Measurements from ENCODE around the gene PLD6. TPM values are rescaled to one million over a fixed set of nuclear protein-coding genes. Genes with fewer than 3 reads are reported as not detected.

PLD6 gene
- total RNA-seq, 1 donor from 2014 or later: 1.2 TPM

- TF ChIP-seq, protein P1, sequence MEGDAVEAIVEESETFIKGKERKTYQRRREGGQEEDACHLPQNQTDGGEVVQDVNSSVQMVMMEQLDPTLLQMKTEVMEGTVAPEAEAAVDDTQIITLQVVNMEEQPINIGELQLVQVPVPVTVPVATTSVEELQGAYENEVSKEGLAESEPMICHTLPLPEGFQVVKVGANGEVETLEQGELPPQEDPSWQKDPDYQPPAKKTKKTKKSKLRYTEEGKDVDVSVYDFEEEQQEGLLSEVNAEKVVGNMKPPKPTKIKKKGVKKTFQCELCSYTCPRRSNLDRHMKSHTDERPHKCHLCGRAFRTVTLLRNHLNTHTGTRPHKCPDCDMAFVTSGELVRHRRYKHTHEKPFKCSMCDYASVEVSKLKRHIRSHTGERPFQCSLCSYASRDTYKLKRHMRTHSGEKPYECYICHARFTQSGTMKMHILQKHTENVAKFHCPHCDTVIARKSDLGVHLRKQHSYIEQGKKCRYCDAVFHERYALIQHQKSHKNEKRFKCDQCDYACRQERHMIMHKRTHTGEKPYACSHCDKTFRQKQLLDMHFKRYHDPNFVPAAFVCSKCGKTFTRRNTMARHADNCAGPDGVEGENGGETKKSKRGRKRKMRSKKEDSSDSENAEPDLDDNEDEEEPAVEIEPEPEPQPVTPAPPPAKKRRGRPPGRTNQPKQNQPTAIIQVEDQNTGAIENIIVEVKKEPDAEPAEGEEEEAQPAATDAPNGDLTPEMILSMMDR (IDR thresholded peaks at IDR 0.05; ENCODE audit: unreplicated experiment): no peak
- Mint-ChIP-seq H3K4me1 (ENCODE audit: low read depth) (no peaks in the 10 kb centered on the region), H3K4me3 (ENCODE audit: low read depth) (no peak overlapping the region), H3K27ac (no peak overlapping the region), H3K36me3 (ENCODE audit: insufficient read depth) (peaks cover 14% of the 10 kb centered on the region), H3K9me3 (ENCODE audit: low read depth) (no peaks in the 10 kb centered on the region), H3K27me3 (no peaks in the 10 kb centered on the region)
- no peak for DNase-seq (ENCODE audit: low spot score, unreplicated experiment)
Observed at GRCh38 chr17:17214646-17215436, 8.7 kb upstream of the PLD6 start.

DNA sequence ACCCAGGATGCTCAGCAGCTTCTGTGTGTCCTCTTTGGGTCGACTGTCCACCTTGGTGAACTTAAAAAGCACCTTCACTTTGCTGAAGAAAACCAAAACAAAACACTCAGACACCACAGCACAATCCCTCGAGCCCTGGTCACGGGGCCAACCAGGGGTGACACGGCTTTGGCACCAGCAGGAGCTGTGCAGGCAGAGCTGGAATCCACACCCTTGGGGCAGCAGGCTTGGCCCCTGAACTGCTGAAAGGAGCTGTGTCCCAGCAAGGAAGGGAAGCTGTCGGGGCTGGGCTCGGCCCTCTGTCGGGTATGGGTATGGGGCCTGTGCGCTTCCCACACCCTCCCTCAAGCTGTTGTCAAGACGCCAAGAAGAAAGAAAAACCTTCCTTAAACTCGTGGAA is 7.6 kb upstream of the PLD6 start:
- no peaks in the 10 kb centered on the region for H3K9me3 Mint-ChIP-seq (ENCODE audit: low read depth)
- no peaks in the 10 kb centered on the region for H3K27me3 Mint-ChIP-seq
- no peak for DNase-seq (ENCODE audit: low spot score, unreplicated experiment)
- H3K4me1 Mint-ChIP-seq (ENCODE audit: low read depth): no peaks in the 10 kb centered on the region
- H3K4me3 Mint-ChIP-seq (ENCODE audit: low read depth): no peak overlapping the region
- TF ChIP-seq, protein P1 (IDR thresholded peaks at IDR 0.05; ENCODE audit: unreplicated experiment): no peak
- peaks cover 14% of the 10 kb centered on the region for H3K36me3 Mint-ChIP-seq (ENCODE audit: insufficient read depth)
- no peak overlapping the region for H3K27ac Mint-ChIP-seq

DNA sequence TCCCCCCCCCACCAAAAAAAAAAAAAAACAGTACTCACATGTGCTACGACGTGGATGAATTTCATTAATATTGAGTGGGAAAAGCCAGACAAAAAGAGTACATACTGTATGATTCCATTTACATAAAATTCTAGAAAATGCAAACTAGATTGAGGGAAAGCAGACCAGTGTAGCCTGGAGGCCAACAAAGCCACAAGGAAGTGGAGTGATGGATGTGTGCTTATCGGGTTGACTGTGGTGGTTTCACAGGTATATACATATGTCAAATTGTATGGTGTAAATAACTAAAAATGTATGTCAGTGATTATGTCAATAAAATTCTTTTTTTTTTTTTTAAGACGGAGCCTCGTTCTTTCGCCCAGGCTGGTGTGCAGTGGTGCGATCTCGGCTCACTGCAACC is 1.9 kb upstream of the PLD6 start:
- Mint-ChIP-seq H3K4me1 (ENCODE audit: low read depth) (no peaks in the 10 kb centered on the region), H3K4me3 (ENCODE audit: low read depth) (no peak overlapping the region), H3K27me3 (no peaks in the 10 kb centered on the region), H3K36me3 (ENCODE audit: insufficient read depth) (peaks cover 2% of the 10 kb centered on the region), H3K9me3 (ENCODE audit: low read depth) (no peaks in the 10 kb centered on the region), H3K27ac (no peak overlapping the region)
- DNase-seq (ENCODE audit: low spot score, unreplicated experiment): no peak
- TF ChIP-seq, protein P1 (IDR thresholded peaks at IDR 0.05; ENCODE audit: unreplicated experiment): no peak

- no peaks in the 10 kb centered on the region for H3K9me3 Mint-ChIP-seq (ENCODE audit: low read depth)
- no peaks in the 10 kb centered on the region for H3K36me3 Mint-ChIP-seq (ENCODE audit: insufficient read depth)
- no peaks in the 10 kb centered on the region for H3K27me3 Mint-ChIP-seq
- H3K27ac Mint-ChIP-seq: no peak overlapping the region
- no peak for DNase-seq (ENCODE audit: low spot score, unreplicated experiment)
- no peaks in the 10 kb centered on the region for H3K4me1 Mint-ChIP-seq (ENCODE audit: low read depth)
- H3K4me3 Mint-ChIP-seq (ENCODE audit: low read depth): no peak overlapping the region
- TF ChIP-seq, protein P1 (IDR thresholded peaks at IDR 0.05; ENCODE audit: unreplicated experiment): no peak
Observed at GRCh38 chr17:17206913-17207335, 791 bp upstream of the PLD6 start.

GRCh38 chr17:17205368-17206123 is 587 bp downstream of the PLD6 start:
- Mint-ChIP-seq H3K4me1 (ENCODE audit: low read depth) (no peaks in the 10 kb centered on the region), H3K9me3 (ENCODE audit: low read depth) (no peaks in the 10 kb centered on the region), H3K36me3 (ENCODE audit: insufficient read depth) (no peaks in the 10 kb centered on the region), H3K27ac (no peak overlapping the region), H3K27me3 (no peaks in the 10 kb centered on the region), H3K4me3 (ENCODE audit: low read depth) (no peak overlapping the region)
- no peak for DNase-seq (ENCODE audit: low spot score, unreplicated experiment)
- TF ChIP-seq, protein P1 (IDR thresholded peaks at IDR 0.05; ENCODE audit: unreplicated experiment): no peak
